ENCODE results near the gene C10orf90. TPM values are rescaled to one million over a fixed set of nuclear protein-coding genes. Genes with fewer than 3 reads are reported as not detected.

The C10orf90 gene
- total and polyA plus RNA-seq, 8 donors, result 0.32 to 0.64 (median 0.47) TPM; not detected in 5

DNA sequence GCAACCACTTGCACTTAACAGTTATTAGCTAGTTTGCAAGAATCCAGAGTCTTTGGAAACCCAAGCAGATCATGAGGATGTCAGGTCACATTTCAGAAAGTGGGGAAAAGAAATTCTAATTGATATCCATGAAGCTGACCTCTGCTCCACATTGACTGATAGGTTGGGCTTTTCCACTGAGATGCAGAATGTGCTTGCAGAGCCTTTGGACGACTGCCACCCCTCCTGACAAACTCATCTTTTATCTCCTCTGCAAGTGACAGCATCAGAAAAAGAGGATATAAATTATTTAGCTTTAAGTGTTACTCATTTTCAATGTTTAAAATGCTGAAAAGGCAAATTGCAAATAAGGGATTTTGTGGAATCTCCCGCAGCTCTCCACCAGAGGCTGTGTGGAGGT, 75.3 kb downstream of the C10orf90 start:
- H3K27me3 ChIP-seq, result no peaks in the 10 kb centered on the region
- ATAC-seq, result no peak
- intact Hi-C loops (cut with DNase I), result no loop called here
- H3K9me3 ChIP-seq, result no peaks in the 10 kb centered on the region
- H3K36me3 ChIP-seq, result no peaks in the 10 kb centered on the region
- TF ChIP-seq CTCF (IDR thresholded peaks at IDR 0.05), result no peak
- no peaks in the 10 kb centered on the region for H3K4me1 ChIP-seq
- DNase-seq, result no peak
- H3K4me3 ChIP-seq, result no peak overlapping the region
- H3K27ac ChIP-seq, result no peak overlapping the region
- FAIRE-seq, result no peak
- 46 to 59% methylated on average over 2 of the region's 2 CpGs for WGBS, 2 donors

DNA sequence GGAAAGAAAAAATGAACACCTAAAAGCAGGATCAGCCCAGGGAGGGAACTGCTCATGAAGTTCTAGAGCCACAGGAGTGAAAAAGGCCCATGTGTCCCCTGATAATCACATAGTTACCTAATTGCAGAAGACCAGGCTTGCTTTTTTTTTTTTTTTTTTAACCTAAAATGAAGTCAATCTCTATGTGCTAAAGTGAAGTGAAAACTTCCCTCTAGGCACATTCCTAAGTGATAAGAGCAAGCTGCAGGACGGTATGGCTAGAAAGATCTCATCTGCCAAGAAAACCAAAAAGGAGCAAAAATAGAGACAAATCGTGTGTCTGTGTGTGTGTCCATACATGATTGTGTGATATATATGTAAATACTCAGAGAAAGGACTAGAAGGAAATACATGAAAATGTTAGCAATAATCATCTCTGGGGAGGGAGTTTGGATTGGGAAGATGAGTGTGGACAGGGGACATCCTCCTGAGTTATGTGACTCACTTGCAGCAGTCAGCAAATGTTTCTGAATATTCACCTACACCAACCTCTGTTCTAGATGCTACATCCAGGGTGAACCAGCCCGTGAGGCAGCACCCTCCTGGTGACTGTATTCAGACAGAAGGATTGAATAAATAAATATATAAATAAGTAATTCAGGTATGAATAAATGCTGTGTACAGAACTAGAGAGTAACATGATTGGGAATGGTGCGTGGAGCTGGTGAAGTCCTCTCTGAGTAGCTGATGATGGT, 76.4 kb downstream of the C10orf90 start:
- no peaks in the 10 kb centered on the region for H3K9me3 ChIP-seq
- DNase-seq (no peak), ATAC-seq (no peak), FAIRE-seq (no peak)
- H3K27ac ChIP-seq, result no peak overlapping the region
- H3K4me1 ChIP-seq, result no peaks in the 10 kb centered on the region
- no peaks in the 10 kb centered on the region for H3K27me3 ChIP-seq
- 79 to 87% methylated on average over 4 of the region's 4 CpGs for whole genome bisulfite sequencing, 2 donors
- no peak for TF ChIP-seq CTCF (IDR thresholded peaks at IDR 0.05)
- intact Hi-C loops (cut with DNase I), result no loop called here
- H3K36me3 ChIP-seq, result no peaks in the 10 kb centered on the region
- no peak overlapping the region for H3K4me3 ChIP-seq

- no peak for FAIRE-seq
- no peak for ATAC-seq
- intact Hi-C loops (cut with DNase I), result no loop called here
Measured at GRCh38 chr10:126592901-126593300, 77.6 kb downstream of the C10orf90 start.

GRCh38 chr10:126588024-126588423, 82.5 kb downstream of the C10orf90 start:
- no peak for ATAC-seq
- H3K27me3 ChIP-seq, result no peaks in the 10 kb centered on the region
- H3K9me3 ChIP-seq, result no peaks in the 10 kb centered on the region
- no peaks in the 10 kb centered on the region for H3K36me3 ChIP-seq
- no peak overlapping the region for H3K4me3 ChIP-seq
- 93 to 97% methylated on average over 4 of the region's 4 CpGs for WGBS, 2 donors
- TF ChIP-seq CTCF (IDR thresholded peaks at IDR 0.05), result no peak
- H3K27ac ChIP-seq, result no peak overlapping the region
- intact Hi-C loops (cut with DNase I), result no loop called here
- no peak for FAIRE-seq
- no peak for DNase-seq
- peaks cover 4 to 13% (median 11%) of the 10 kb centered on the region in 3 donors for H3K4me1 ChIP-seq

More at GRCh38 chr10:126592901-126593300, 77.6 kb downstream of the C10orf90 start:
- no peaks in the 10 kb centered on the region for H3K27me3 ChIP-seq
- no peaks in the 10 kb centered on the region for H3K36me3 ChIP-seq
- H3K4me3 ChIP-seq, result no peak overlapping the region
- H3K27ac ChIP-seq, result no peak overlapping the region
- no peak for DNase-seq
- H3K4me1 ChIP-seq, result no peaks in the 10 kb centered on the region
- H3K9me3 ChIP-seq, result no peaks in the 10 kb centered on the region
- TF ChIP-seq CTCF (IDR thresholded peaks at IDR 0.05), result no peak
- 91% methylated on average over 3 of the region's 3 CpGs for WGBS, 2 donors

- no peaks in the 10 kb centered on the region for H3K9me3 ChIP-seq
- H3K27me3 ChIP-seq, result no peaks in the 10 kb centered on the region
- WGBS, 2 donors, result 91 to 94% methylated on average over 5 of the region's 5 CpGs
- ATAC-seq, result no peak
- intact Hi-C loops (cut with DNase I), result no loop called here
- no peak overlapping the region for H3K27ac ChIP-seq
- TF ChIP-seq CTCF (IDR thresholded peaks at IDR 0.05), result no peak
- H3K36me3 ChIP-seq, result no peaks in the 10 kb centered on the region
- no peak for DNase-seq
- FAIRE-seq, result no peak
- peaks cover 4 to 20% (median 15%) of the 10 kb centered on the region in 3 donors for H3K4me1 ChIP-seq
- no peak overlapping the region for H3K4me3 ChIP-seq
Measured at GRCh38 chr10:126586878-126587277, 83.6 kb downstream of the C10orf90 start.
